Measurements from ENCODE around the gene TCP10L.

Gene TCP10L

GRCh38 chr21:32566741-32567389 is 18.5 kb downstream of the TCP10L start (continued):
- TF ChIP-seq ZNF449 (tag by site-specific recombination; IDR thresholded peaks at IDR 0.05) (no peak), ZNF341 (tag by site-specific recombination; IDR thresholded peaks at IDR 0.05; ENCODE audit: low read depth) (no peak)

DNA sequence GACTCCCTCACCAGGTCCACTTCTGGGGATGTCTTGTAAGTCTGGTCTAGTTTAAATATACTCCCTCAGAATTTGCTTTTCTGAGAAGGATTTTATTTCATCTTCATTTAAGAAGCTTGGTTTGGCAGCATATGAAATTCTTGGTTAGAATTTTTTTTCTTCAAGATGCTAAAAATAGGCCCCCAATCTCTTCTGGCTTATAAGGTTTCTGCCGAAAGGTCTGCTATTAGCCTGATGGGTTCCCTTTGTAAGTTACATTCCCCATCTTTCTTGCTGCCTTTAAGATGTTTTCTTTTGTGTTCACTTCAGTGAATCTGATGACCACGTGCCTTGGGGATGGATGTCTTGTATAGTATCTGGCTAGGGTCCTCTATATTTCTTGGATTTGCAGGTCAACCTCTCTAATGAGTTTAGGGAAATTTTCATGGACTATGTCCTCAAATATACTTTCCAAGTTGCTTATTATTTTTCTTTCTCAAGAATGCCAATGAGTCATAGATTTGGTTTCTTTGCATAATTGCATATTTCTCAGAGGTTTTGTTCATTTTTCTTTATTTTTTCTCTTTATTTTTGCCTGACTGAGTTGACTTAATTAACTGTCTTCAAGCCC is 19.4 kb downstream of the TCP10L start:
- POLR2A ChIA-PET: no interaction called here
- no peak overlapping the region for H3K4me3 ChIP-seq (ENCODE audit: low read depth, low read length)
- no peaks in the 10 kb centered on the region for H3K4me1 ChIP-seq (ENCODE audit: control insufficient read depth, insufficient read depth, low read length)
- H3K36me3 ChIP-seq (ENCODE audit: control insufficient read depth in 2 of 2, insufficient read depth in 1 of 2, low read length in 2 of 2): peaks cover 0 to 12% of the 10 kb centered on the region in 2 experiments; a peak in 1 of 3 replicates
- TF ChIP-seq ZNF19 (tag by site-specific recombination; IDR thresholded peaks at IDR 0.05; ENCODE audit: low read depth) (no peak), ZNF701 (tag by site-specific recombination; IDR thresholded peaks at IDR 0.05) (no peak), GLIS2 (tag by site-specific recombination; IDR thresholded peaks at IDR 0.05) (no peak), ZNF157 (tag by site-specific recombination; IDR thresholded peaks at IDR 0.05) (no peak), PRDM6 (tag by site-specific recombination; IDR thresholded peaks at IDR 0.05) (no peak)
- CTCF ChIA-PET: interaction anchor here (0.8 kb wide), 1 partner anchor 290 kb away, joined by 3 read pairs; no protein-coding TSS in a partner anchor
- no peak overlapping the region for H3K27ac ChIP-seq (ENCODE audit: extremely low read depth, low read depth, low read length)
- H3K9me3 ChIP-seq (ENCODE audit: control insufficient read depth, insufficient read depth, low read depth, low read length): no peaks in the 10 kb centered on the region

- Histone ChIP-seq H3K27ac (ENCODE audit: extremely low read depth, low read depth, low read length) (no peak overlapping the region), H3K4me1 (ENCODE audit: control insufficient read depth, insufficient read depth, low read length) (no peaks in the 10 kb centered on the region), H3K4me3 (ENCODE audit: low read depth, low read length) (no peak overlapping the region), H3K9me3 (ENCODE audit: control insufficient read depth, insufficient read depth, low read depth, low read length) (no peaks in the 10 kb centered on the region), H3K36me3 (ENCODE audit: control insufficient read depth in 2 of 2, insufficient read depth in 1 of 2, low read length in 2 of 2) (peaks cover 0 to 12% of the 10 kb centered on the region in 2 experiments; a peak in 1 of 3 replicates)
- POLR2A ChIA-PET: no interaction called here
- CTCF ChIA-PET: interaction anchor here (0.6 kb wide), 1 partner anchor 102 kb away, joined by 3 read pairs; no protein-coding TSS in a partner anchor
- TF ChIP-seq ZNF423 (tag by site-specific recombination; IDR thresholded peaks at IDR 0.05): no peak
- no peak for TF ChIP-seq ZNF174 (tag by site-specific recombination; IDR thresholded peaks at IDR 0.05)
- TF ChIP-seq ZNF791 (tag by site-specific recombination; IDR thresholded peaks at IDR 0.05): no peak
- TF ChIP-seq ZNF76 (tag by site-specific recombination; IDR thresholded peaks at IDR 0.05; ENCODE audit: borderline replicate concordance, low read depth): no peak
- TF ChIP-seq ZNF175 (tag by site-specific recombination; IDR thresholded peaks at IDR 0.05): no peak
- TF ChIP-seq ZSCAN4 (tag by site-specific recombination; IDR thresholded peaks at IDR 0.05): no peak
- TF ChIP-seq PRDM6 (tag by site-specific recombination; IDR thresholded peaks at IDR 0.05): no peak
- TF ChIP-seq ZNF571 (tag by site-specific recombination; IDR thresholded peaks at IDR 0.05): no peak
- no peak for TF ChIP-seq ZNF221 (tag by site-specific recombination; IDR thresholded peaks at IDR 0.05; ENCODE audit: borderline replicate concordance)
- TF ChIP-seq, protein P1, sequence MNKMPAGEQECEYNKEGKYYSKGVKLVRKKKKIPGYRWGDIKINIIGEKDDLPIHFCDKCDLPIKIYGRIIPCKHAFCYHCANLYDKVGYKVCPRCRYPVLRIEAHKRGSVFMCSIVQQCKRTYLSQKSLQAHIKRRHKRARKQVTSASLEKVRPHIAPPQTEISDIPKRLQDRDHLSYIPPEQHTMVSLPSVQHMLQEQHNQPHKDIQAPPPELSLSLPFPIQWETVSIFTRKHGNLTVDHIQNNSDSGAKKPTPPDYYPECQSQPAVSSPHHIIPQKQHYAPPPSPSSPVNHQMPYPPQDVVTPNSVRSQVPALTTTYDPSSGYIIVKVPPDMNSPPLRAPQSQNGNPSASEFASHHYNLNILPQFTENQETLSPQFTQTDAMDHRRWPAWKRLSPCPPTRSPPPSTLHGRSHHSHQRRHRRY (tag by site-specific recombination; IDR thresholded peaks at IDR 0.05): no peak
- no peak for TF ChIP-seq GLI4 (tag by site-specific recombination; IDR thresholded peaks at IDR 0.05)
- TF ChIP-seq, protein P2, sequence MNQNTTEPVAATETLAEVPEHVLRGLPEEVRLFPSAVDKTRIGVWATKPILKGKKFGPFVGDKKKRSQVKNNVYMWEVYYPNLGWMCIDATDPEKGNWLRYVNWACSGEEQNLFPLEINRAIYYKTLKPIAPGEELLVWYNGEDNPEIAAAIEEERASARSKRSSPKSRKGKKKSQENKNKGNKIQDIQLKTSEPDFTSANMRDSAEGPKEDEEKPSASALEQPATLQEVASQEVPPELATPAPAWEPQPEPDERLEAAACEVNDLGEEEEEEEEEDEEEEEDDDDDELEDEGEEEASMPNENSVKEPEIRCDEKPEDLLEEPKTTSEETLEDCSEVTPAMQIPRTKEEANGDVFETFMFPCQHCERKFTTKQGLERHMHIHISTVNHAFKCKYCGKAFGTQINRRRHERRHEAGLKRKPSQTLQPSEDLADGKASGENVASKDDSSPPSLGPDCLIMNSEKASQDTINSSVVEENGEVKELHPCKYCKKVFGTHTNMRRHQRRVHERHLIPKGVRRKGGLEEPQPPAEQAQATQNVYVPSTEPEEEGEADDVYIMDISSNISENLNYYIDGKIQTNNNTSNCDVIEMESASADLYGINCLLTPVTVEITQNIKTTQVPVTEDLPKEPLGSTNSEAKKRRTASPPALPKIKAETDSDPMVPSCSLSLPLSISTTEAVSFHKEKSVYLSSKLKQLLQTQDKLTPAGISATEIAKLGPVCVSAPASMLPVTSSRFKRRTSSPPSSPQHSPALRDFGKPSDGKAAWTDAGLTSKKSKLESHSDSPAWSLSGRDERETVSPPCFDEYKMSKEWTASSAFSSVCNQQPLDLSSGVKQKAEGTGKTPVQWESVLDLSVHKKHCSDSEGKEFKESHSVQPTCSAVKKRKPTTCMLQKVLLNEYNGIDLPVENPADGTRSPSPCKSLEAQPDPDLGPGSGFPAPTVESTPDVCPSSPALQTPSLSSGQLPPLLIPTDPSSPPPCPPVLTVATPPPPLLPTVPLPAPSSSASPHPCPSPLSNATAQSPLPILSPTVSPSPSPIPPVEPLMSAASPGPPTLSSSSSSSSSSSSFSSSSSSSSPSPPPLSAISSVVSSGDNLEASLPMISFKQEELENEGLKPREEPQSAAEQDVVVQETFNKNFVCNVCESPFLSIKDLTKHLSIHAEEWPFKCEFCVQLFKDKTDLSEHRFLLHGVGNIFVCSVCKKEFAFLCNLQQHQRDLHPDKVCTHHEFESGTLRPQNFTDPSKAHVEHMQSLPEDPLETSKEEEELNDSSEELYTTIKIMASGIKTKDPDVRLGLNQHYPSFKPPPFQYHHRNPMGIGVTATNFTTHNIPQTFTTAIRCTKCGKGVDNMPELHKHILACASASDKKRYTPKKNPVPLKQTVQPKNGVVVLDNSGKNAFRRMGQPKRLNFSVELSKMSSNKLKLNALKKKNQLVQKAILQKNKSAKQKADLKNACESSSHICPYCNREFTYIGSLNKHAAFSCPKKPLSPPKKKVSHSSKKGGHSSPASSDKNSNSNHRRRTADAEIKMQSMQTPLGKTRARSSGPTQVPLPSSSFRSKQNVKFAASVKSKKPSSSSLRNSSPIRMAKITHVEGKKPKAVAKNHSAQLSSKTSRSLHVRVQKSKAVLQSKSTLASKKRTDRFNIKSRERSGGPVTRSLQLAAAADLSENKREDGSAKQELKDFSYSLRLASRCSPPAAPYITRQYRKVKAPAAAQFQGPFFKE (tag by site-specific recombination; IDR thresholded peaks at IDR 0.05; ENCODE audit: borderline replicate concordance): no peak
These were observed 22.4 kb downstream of the TCP10L start for GRCh38 chr21:32562915-32563314.
